ENCODE data around the gene P2RY1. TPM values are rescaled to one million over a fixed set of nuclear protein-coding genes. Genes with fewer than 3 reads are reported as not detected.
A peak's percentile ranks its signal among the peaks of the same experiment; 100 is the strongest.

P2RY1 gene
- total and polyA plus RNA-seq, 9 of the 15 experiments (the other 6 are each of a cell fraction or from before 2014, with no cell fraction given): 6.0 to 27.9 (median 18.4) TPM

DNA sequence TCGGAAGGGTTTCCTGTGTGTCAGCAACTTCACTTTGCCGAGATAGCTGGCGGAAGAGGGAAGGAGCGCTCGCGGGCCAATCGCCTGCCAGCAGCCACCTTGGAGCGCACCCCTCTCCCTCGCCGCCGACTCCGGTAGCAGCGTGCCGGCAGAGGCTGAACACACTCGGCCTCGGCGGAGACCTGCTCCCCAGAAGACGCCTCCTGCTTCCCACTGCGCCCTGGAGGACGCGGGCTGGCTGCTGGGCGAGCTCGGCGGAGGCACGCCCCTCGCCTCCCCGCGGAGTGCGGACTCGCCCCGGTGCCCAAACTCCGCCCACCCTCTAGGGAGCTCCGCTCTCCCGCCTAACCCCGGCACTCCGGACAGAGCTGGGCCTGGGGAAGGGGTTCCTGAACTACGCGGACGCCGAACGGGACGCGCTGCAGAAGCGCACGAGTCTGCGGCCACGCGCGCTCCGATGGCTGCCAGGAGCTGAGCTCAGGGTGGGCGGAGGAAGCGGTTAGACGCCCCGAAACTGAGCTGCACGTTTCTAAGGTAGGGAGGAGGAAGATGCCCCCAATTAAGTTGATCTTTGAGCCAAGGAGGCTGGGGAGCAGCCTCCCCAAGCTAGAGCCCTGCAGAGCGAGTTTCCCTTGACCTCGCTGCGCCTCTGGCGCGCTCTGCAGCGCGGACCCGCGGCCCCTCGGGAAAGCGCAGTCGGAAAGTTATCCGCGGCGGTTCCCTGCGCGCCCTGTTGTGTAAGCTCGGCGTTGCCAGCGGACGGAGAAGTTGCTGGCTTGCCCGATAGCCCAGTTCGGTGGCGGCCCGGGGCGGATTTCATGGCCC lies at the start of gene P2RY1 (continued):
- TF ChIP-seq, protein P1, sequence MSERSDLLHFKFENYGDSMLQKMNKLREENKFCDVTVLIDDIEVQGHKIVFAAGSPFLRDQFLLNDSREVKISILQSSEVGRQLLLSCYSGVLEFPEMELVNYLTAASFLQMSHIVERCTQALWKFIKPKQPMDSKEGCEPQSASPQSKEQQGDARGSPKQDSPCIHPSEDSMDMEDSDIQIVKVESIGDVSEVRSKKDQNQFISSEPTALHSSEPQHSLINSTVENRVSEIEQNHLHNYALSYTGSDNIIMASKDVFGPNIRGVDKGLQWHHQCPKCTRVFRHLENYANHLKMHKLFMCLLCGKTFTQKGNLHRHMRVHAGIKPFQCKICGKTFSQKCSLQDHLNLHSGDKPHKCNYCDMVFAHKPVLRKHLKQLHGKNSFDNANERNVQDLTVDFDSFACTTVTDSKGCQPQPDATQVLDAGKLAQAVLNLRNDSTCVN (CRISPR knock-in tag; IDR thresholded peaks at IDR 0.05): no peak
- TF ChIP-seq, protein P2, sequence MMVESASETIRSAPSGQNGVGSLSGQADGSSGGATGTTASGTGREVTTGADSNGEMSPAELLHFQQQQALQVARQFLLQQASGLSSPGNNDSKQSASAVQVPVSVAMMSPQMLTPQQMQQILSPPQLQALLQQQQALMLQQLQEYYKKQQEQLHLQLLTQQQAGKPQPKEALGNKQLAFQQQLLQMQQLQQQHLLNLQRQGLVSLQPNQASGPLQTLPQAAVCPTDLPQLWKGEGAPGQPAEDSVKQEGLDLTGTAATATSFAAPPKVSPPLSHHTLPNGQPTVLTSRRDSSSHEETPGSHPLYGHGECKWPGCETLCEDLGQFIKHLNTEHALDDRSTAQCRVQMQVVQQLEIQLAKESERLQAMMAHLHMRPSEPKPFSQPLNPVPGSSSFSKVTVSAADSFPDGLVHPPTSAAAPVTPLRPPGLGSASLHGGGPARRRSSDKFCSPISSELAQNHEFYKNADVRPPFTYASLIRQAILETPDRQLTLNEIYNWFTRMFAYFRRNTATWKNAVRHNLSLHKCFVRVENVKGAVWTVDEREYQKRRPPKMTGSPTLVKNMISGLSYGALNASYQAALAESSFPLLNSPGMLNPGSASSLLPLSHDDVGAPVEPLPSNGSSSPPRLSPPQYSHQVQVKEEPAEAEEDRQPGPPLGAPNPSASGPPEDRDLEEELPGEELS (CRISPR knock-in tag; IDR thresholded peaks at IDR 0.05; ENCODE audit: borderline replicate concordance): no peak
- TF ChIP-seq PHF8 (IDR thresholded peaks at IDR 0.05; ENCODE audit: borderline replicate concordance, low read length) (peak; percentile 89), LEF1 (IDR thresholded peaks at IDR 0.05) (no peak), FOXM1 (IDR thresholded peaks at IDR 0.05; ENCODE audit: low read depth) (no peak), FOXM1 (CRISPR knock-in tag; IDR thresholded peaks at IDR 0.05; ENCODE audit: low read depth) (peak; percentile 83; the same call in 1 of the 2 replicates), ZNF12 (CRISPR knock-in tag; IDR thresholded peaks at IDR 0.05) (no peak), NFIX (CRISPR knock-in tag; IDR thresholded peaks at IDR 0.05; ENCODE audit: low read depth) (no peak), MCM5 (IDR thresholded peaks at IDR 0.05; ENCODE audit: low read depth) (no peak), ZNF143 (CRISPR knock-in tag; IDR thresholded peaks at IDR 0.05) (no peak), MBD2 (IDR thresholded peaks at IDR 0.05; ENCODE audit: borderline replicate concordance, low read depth) (no peak), ZNF561 (CRISPR knock-in tag; conservative IDR thresholded peaks at IDR 0.05) (no peak), GTF2A2 (tag; IDR thresholded peaks at IDR 0.05) (no peak)
- TF ChIP-seq, protein P3, sequence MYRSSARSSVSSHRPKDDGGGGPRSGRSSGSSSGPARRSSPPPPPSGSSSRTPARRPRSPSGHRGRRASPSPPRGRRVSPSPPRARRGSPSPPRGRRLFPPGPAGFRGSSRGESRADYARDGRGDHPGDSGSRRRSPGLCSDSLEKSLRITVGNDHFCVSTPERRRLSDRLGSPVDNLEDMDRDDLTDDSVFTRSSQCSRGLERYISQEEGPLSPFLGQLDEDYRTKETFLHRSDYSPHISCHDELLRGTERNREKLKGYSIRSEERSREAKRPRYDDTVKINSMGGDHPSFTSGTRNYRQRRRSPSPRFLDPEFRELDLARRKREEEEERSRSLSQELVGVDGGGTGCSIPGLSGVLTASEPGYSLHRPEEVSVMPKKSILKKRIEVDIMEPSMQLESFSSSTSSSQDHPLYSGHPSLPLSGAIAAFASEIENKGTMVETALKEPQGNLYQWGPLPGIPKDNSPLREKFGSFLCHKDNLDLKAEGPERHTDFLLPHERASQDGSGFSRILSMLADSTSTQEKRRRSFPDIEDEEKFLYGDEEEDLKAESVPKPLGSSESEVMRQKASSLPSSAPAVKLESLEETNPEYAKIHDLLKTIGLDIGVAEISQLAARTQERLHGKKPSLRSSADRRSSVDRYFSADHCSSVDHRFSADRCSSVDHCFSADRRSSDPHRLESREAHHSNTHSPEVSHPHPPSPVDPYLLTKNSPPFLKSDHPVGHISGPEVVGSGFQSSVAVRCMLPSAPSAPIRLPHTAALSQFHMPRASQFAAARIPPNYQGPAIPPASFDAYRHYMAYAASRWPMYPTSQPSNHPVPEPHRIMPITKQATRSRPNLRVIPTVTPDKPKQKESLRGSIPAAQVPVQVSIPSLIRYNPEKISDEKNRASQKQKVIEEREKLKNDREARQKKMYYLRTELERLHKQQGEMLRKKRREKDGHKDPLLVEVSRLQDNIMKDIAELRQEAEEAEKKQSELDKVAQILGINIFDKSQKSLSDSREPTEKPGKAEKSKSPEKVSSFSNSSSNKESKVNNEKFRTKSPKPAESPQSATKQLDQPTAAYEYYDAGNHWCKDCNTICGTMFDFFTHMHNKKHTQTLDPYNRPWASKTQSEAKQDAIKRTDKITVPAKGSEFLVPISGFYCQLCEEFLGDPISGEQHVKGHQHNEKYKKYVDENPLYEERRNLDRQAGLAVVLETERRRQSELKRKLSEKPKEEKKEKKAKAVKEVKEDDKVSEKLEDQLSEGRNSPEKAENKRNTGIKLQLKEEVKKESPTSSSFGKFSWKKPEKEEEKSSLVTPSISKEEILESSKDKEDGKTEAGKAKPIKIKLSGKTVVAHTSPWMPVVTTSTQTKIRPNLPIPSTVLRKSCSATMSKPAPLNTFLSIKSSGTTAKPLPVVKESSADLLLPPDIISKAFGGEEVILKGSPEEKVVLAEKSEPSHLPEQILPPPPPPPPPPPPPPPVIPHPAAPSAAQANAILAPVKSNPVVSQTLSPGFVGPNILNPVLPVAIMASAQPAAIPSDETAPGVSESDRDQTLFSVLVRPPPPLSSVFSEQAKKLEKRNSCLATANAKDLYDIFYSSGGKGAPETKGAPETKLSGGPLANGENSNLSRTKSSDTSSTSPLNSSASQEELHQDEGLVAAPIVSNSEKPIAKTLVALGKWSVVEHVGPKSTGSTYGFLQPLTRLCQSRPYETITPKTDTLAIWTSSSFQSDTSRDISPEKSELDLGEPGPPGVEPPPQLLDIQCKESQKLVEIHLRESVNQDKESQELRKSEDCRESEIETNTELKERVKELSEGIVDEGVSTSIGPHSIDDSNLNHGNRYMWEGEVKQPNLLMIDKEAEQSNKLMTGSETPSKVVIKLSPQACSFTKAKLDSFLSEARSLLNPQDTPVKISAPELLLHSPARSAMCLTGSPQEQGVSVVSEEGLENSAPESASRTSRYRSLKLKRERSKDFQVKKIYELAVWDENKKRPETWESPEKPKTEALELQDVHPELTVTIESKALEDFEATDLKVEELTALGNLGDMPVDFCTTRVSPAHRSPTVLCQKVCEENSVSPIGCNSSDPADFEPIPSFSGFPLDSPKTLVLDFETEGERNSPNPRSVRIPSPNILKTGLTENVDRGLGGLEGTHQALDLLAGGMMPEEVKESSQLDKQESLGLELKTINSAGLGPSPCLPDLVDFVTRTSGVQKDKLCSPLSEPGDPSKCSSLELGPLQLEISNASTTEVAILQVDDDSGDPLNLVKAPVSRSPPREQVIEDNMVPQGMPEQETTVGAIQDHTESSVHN (IDR thresholded peaks at IDR 0.05; ENCODE audit: borderline replicate concordance in 1 of 2, low read depth in 1 of 2): no peak
